Ovary (tissue), 9 donors: ENCODE results near the gene DMRT3. TPM values are rescaled to one million over a fixed set of nuclear protein-coding genes. Genes with fewer than 3 reads are reported as not detected.

Source experiments
- DNase-seq, 5 donors: peaks; one replicate each; pipeline ENCODE4 v3.0.0-alpha.2; 2019 to 2020
- H3K27ac ChIP-seq, 2 donors: fragments of 200-600 bp; one replicate each; pipeline versions ENCODE4 v1.5.1 to v1.8.0; 2019 to 2022
- H3K27me3 ChIP-seq: fragments of 200-600 bp; one replicate; pipeline ENCODE4 v1.8.0; 2022
- H3K36me3 ChIP-seq: fragments of 200-600 bp; sonication (generic); one replicate; pipeline ENCODE4 v1.5.1; 2019
- H3K4me1 ChIP-seq: one replicate; pipeline ENCODE4 v1.8.1; 2013; ENCODE audit warnings: mild to moderate bottlenecking, moderate library complexity; ENCODE audit not compliant: insufficient read depth
- H3K4me3 ChIP-seq: fragments of 200-600 bp; sonication (generic); one replicate; pipeline ENCODE4 v1.5.1; 2017
- H3K9me3 ChIP-seq, 2 donors: fragments of 200-600 bp in 1 of 2; sonication (generic) in 1 of 2; one replicate each; pipeline versions ENCODE4 v1.5.1 to v1.8.1; 2013 to 2019; ENCODE audit warnings: mild to moderate bottlenecking in 1 of 2, moderate library complexity in 1 of 2
- CTCF ChIP-seq, 3 donors: fragments of 450-650 bp in 2 of 3; fragments of 200-600 bp in 1 of 3; IDR thresholded peaks; one replicate each; pipeline versions ENCODE4 v1.5.1 to v1.8.0; 2016 to 2022; ENCODE audit warnings: antibody characterized with exemption in 3 of 3, mild to moderate bottlenecking in 1 of 3
- EP300 ChIP-seq: sonication (generic); formaldehyde crosslinking; IDR thresholded peaks from one replicate; pipeline ENCODE4 v1.6.1; 2017; ENCODE audit warnings: antibody characterized with exemption
- POLR2A ChIP-seq: fragments of 450-650 bp; IDR thresholded peaks from one replicate; pipeline ENCODE4 v1.6.1; 2017; ENCODE audit warnings: antibody characterized with exemption, mild to moderate bottlenecking, moderate library complexity
- WGBS, 3 donors: extraction: QIAGEN DNeasy Blood & Tissue Kit in 1 of 3; methylation state at CpG; one replicate each; pipeline versions ENCODE4 v1.1.5 to v1.1.7; 2013 to 2017; 5-methylcytosine and 5-hydroxymethylcytosine counted together
- intact Hi-C, 4 donors: fragments of 100-400 bp; cut with DNase I; formaldehyde crosslinking; loops; one replicate each; pipeline versions ENCODE4 v1.11.0 to v1.15.1; 2022 to 2023
- polyA plus RNA-seq, 2 donors: library from polyadenylated mRNA; stranded (reverse); fragments of 200-250 nt in 1 of 2; fragments of 350-450 nt in 1 of 2; fragmentation: Illumina TruSeq in 1 of 2; extraction: RNeasy Lipid Tissue Mini Kit (QIAGEN cat#74804) in 1 of 2; gene quantifications; one replicate each; pipeline ENCODE4 v1.2.3, GENCODE V29; 2013 to 2014
- total RNA-seq, 7 donors: library from RNA; depleted of rRNA in 2 of 7; stranded (reverse); fragments of >200 nt in 2 of 7; fragmentation: NEBNext Ultra II Directional in 3 of 7; extraction: Animal tissue kit (Norgen Biotek cat#: 25700) in 3 of 7; gene quantifications; one replicate each; pipeline versions ENCODE4 v1.1.0 to v1.2.4, GENCODE V29; 2016 to 2023
- donor health status: DM: no; HTN: no; CAD: no; lungs with moderate emphysema.
- donor health status: DM: no; HTN: no; CAD: no.
- donor health status: Bipolar disorder and iron deficiency.
- donor health status: DM: yes; HTN: yes; CAD: no.
- donor health status: DM: no; HTN: no; CAD: no.
- donor health status: DM: yes; HTN: yes; CAD: no.

DMRT3 gene
- total and polyA plus RNA-seq, 9 donors: 0.17 TPM; not detected in 8

GRCh38 chr9:948497-948896 is 28.0 kb upstream of the DMRT3 start:
- TF ChIP-seq POLR2A (no peak), CTCF (IDR thresholded peaks at IDR 0.05) (no peak), EP300 (no peak)
- 85 to 91% (median 91%) methylated on average over 7 of the region's 7 CpGs for WGBS, 3 donors
- Histone ChIP-seq H3K27ac (no peak overlapping the region), H3K4me3 (no peak overlapping the region), H3K27me3 (no peaks in the 10 kb centered on the region), H3K36me3 (no peaks in the 10 kb centered on the region), H3K9me3 (no peaks in the 10 kb centered on the region), H3K4me1 (no peaks in the 10 kb centered on the region)
- no peak for DNase-seq
- intact Hi-C loops: no loop called here

- TF ChIP-seq POLR2A (no peak), CTCF (IDR thresholded peaks at IDR 0.05) (no peak), EP300 (no peak)
- WGBS, 3 donors: 45 to 57% (median 56%) methylated on average over 1 of the region's 1 CpG
- intact Hi-C loops: no loop called here
Measured at GRCh38 chr9:950139-950538, 26.3 kb upstream of the DMRT3 start.

DNA sequence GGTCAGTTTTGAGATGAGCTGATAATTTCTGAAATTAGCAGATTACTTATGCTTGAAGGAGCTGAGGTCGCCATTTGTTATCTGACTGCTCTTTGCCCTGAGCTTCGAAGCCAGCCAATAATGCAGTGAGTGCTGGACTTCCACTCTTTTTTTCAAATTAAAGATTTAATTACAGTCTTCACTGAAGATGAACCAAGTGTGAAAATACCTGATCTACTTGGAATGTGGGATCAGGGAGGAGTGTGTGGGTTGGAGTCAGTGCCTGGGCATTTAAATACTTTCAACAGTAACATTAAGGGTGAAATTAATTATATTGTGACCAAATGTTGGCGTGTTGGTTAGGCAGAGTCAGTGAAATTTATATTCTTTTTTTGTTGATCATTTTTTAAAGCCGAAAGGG is 23.9 kb upstream of the DMRT3 start:
- Histone ChIP-seq H3K4me1 (no peaks in the 10 kb centered on the region), H3K9me3 (no peaks in the 10 kb centered on the region), H3K27me3 (no peaks in the 10 kb centered on the region), H3K36me3 (no peaks in the 10 kb centered on the region), H3K4me3 (no peak overlapping the region), H3K27ac (no peak overlapping the region)
- 14 to 37% (median 28%) methylated on average over 4 of the region's 4 CpGs for WGBS, 3 donors
- TF ChIP-seq EP300: no peak
- TF ChIP-seq POLR2A: no peak
- no peak for TF ChIP-seq CTCF (IDR thresholded peaks at IDR 0.05)
- DNase-seq: no peak
- intact Hi-C loops: no loop called here

More at GRCh38 chr9:950139-950538, 26.3 kb upstream of the DMRT3 start:
- Histone ChIP-seq H3K4me1 (no peaks in the 10 kb centered on the region), H3K27ac (no peak overlapping the region), H3K36me3 (no peaks in the 10 kb centered on the region), H3K27me3 (no peaks in the 10 kb centered on the region), H3K9me3 (no peaks in the 10 kb centered on the region), H3K4me3 (no peak overlapping the region)
- DNase-seq: no peak

GRCh38 chr9:959105-959504 is 17.4 kb upstream of the DMRT3 start:
- WGBS, 3 donors: 79 to 84% (median 81%) methylated on average over 4 of the region's 4 CpGs
- TF ChIP-seq CTCF (IDR thresholded peaks at IDR 0.05) (no peak), POLR2A (no peak)
- no peak overlapping the region for H3K4me3 ChIP-seq
- no peaks in the 10 kb centered on the region for H3K4me1 ChIP-seq
- intact Hi-C loops: no loop called here
- H3K27me3 ChIP-seq: no peaks in the 10 kb centered on the region
- no peak overlapping the region for H3K27ac ChIP-seq
- no peaks in the 10 kb centered on the region for H3K36me3 ChIP-seq
- H3K9me3 ChIP-seq: no peaks in the 10 kb centered on the region
- no peak for DNase-seq
